Smooth muscle cell (in vitro differentiated cells): ENCODE data around the gene TBC1D22A. TPM values are rescaled to one million over a fixed set of nuclear protein-coding genes. Genes with fewer than 3 reads are reported as not detected.

Source experiments
- DNase-seq: peaks from one replicate; lab custom pipeline; 2025; ENCODE audit not compliant: unreplicated experiment; lab: John Stamatoyannopoulos, UW
- H2AFZ ChIP-seq: fragments of 200-600 bp; sonication (generic); 2 replicates; pipeline ENCODE4 v1.6.0; 2016; ENCODE audit warnings: antibody characterized with exemption, low read depth, mild to moderate bottlenecking
- H3F3A ChIP-seq: fragments of 200-600 bp; sonication (generic); 2 replicates; pipeline ENCODE4 v1.6.0; 2017; ENCODE audit warnings: antibody characterized with exemption, low read depth
- H3K27ac ChIP-seq: fragments of 200-600 bp; sonication (generic); 2 replicates; pipeline ENCODE4 v1.5.1; 2016; ENCODE audit warnings: low read depth, mild to moderate bottlenecking
- H3K27me3 ChIP-seq: fragments of 200-600 bp; sonication (generic); 2 replicates; pipeline ENCODE4 v1.6.1; 2016; ENCODE audit warnings: low read depth, mild to moderate bottlenecking
- H3K36me3 ChIP-seq: fragments of 200-600 bp; sonication (generic); 2 replicates; pipeline ENCODE4 v1.5.1; 2016; ENCODE audit warnings: low read depth
- H3K4me1 ChIP-seq: fragments of 200-600 bp; sonication (generic); 2 replicates; pipeline ENCODE4 v1.5.1; 2016; ENCODE audit warnings: low read depth
- H3K4me2 ChIP-seq: fragments of 200-600 bp; sonication (generic); 2 replicates; pipeline ENCODE4 v1.6.0; 2016; ENCODE audit warnings: mild to moderate bottlenecking
- H3K4me3 ChIP-seq: fragments of 200-600 bp; sonication (generic); 2 replicates; pipeline ENCODE4 v1.5.1; 2016; ENCODE audit warnings: mild to moderate bottlenecking
- H3K79me2 ChIP-seq: fragments of 200-600 bp; sonication (generic); 2 replicates; pipeline ENCODE4 v1.6.0; 2016; ENCODE audit warnings: low read depth, mild to moderate bottlenecking
- H3K9ac ChIP-seq: fragments of 200-600 bp; sonication (generic); 2 replicates; pipeline ENCODE4 v1.6.0; 2016; ENCODE audit warnings: low read depth
- H3K9me3 ChIP-seq: fragments of 200-600 bp; sonication (generic); replicated peaks from 2 replicates; pipeline ENCODE4 v1.5.1; 2016; ENCODE audit warnings: low read depth
- H4K20me1 ChIP-seq: fragments of 200-600 bp; sonication (generic); 2 replicates; pipeline ENCODE4 v1.6.0; 2016; ENCODE audit warnings: low read depth
- WGBS: methylation state at CpG from one replicate; pipeline ENCODE4 v1.1.7; 2016; ENCODE audit warnings: low lambda C conversion rate; 5-methylcytosine and 5-hydroxymethylcytosine counted together
- polyA plus RNA-seq: library from polyadenylated mRNA; unstranded; fragments of >200 nt; fragmentation: Nextera tagmentation; extraction: Ambion mirVana; gene quantifications from 2 replicates; pipeline ENCODE4 v1.2.1, GENCODE V29; 2016
- total RNA-seq: library from RNA; depleted of rRNA; stranded (reverse); fragments of >200 nt; gene quantifications from 2 replicates; pipeline ENCODE4 v1.2.3, GENCODE V29; 2014
- TF ChIP-seq, protein P1 (sequence below): fragments of 200-600 bp; sonication (generic); IDR thresholded peaks from 2 replicates; pipeline ENCODE4 v1.5.1; 2017; ENCODE audit warnings: borderline replicate concordance, mild to moderate bottlenecking, antibody characterized with exemption; ENCODE audit not compliant: insufficient read depth, poor library complexity, severe bottlenecking

Gene TBC1D22A
- total and polyA plus RNA-seq, 2 experiments from 2014 or later: 12.5 to 14.4 TPM

- no peak for DNase-seq
- TF ChIP-seq, protein P1, sequence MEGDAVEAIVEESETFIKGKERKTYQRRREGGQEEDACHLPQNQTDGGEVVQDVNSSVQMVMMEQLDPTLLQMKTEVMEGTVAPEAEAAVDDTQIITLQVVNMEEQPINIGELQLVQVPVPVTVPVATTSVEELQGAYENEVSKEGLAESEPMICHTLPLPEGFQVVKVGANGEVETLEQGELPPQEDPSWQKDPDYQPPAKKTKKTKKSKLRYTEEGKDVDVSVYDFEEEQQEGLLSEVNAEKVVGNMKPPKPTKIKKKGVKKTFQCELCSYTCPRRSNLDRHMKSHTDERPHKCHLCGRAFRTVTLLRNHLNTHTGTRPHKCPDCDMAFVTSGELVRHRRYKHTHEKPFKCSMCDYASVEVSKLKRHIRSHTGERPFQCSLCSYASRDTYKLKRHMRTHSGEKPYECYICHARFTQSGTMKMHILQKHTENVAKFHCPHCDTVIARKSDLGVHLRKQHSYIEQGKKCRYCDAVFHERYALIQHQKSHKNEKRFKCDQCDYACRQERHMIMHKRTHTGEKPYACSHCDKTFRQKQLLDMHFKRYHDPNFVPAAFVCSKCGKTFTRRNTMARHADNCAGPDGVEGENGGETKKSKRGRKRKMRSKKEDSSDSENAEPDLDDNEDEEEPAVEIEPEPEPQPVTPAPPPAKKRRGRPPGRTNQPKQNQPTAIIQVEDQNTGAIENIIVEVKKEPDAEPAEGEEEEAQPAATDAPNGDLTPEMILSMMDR: no peak
- no peaks in the 10 kb centered on the region for H4K20me1 ChIP-seq
- H2AFZ ChIP-seq: no peak overlapping the region
- no peaks in the 10 kb centered on the region for H3K27me3 ChIP-seq
- no peak overlapping the region for H3K4me2 ChIP-seq
- H3K27ac ChIP-seq: no peak overlapping the region
- H3F3A ChIP-seq: peaks cover 5% of the 10 kb centered on the region
- peaks cover 12% of the 10 kb centered on the region for H3K36me3 ChIP-seq
- H3K4me3 ChIP-seq: no peak overlapping the region
- H3K9ac ChIP-seq: no peak overlapping the region
- no peaks in the 10 kb centered on the region for H3K4me1 ChIP-seq
- peaks cover 11% of the 10 kb centered on the region for H3K9me3 ChIP-seq
- H3K79me2 ChIP-seq: no peaks in the 10 kb centered on the region
- WGBS: 93% methylated on average over 5 of the region's 5 CpGs
These were observed 106.9 kb downstream of the TBC1D22A start for GRCh38 chr22:46869329-46869728.

- Histone ChIP-seq H3K4me3 (no peak overlapping the region), H3K79me2 (no peaks in the 10 kb centered on the region), H3F3A (peaks cover 5% of the 10 kb centered on the region), H3K27me3 (no peaks in the 10 kb centered on the region), H3K4me1 (no peaks in the 10 kb centered on the region), H3K9ac (no peak overlapping the region), H3K36me3 (peaks cover 12% of the 10 kb centered on the region), H3K27ac (no peak overlapping the region), H3K4me2 (no peak overlapping the region), H4K20me1 (no peaks in the 10 kb centered on the region), H3K9me3 (peaks cover 11% of the 10 kb centered on the region), H2AFZ (no peak overlapping the region)
- no peak for DNase-seq
- TF ChIP-seq, protein P1: no peak
- 97% methylated on average over 1 of the region's 1 CpG for WGBS
These were observed 107.5 kb downstream of the TBC1D22A start for GRCh38 chr22:46869831-46870441.

DNA sequence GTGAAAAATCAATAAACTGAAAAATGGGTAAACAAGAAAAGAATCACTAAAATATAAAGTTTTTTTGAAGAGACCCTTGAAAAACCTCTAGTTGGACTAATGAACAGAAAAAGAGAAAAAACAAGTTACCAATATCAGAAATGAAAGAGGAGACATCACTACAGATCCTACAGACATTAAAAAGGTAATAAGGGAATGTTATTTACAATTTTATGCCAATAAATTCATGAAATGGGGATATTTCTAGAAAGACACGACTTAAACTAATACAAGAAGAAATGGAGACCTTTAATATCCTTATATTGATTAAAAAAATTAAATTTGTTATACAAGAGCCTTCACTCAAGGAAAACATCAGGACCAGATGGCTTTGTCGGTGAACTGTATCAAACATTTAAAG, 109.4 kb downstream of the TBC1D22A start:
- no peak for DNase-seq
- Histone ChIP-seq H3K9me3 (peaks cover 11% of the 10 kb centered on the region), H3K36me3 (peaks cover 12% of the 10 kb centered on the region), H3K4me2 (no peak overlapping the region), H3K9ac (no peak overlapping the region), H3F3A (no peaks in the 10 kb centered on the region), H3K4me3 (no peak overlapping the region), H3K79me2 (no peaks in the 10 kb centered on the region), H4K20me1 (peaks cover 8% of the 10 kb centered on the region), H3K4me1 (no peaks in the 10 kb centered on the region), H3K27me3 (no peaks in the 10 kb centered on the region), H3K27ac (no peak overlapping the region), H2AFZ (no peak overlapping the region)
- TF ChIP-seq, protein P1: no peak
- 98% methylated on average over 2 of the region's 2 CpGs for WGBS

DNA sequence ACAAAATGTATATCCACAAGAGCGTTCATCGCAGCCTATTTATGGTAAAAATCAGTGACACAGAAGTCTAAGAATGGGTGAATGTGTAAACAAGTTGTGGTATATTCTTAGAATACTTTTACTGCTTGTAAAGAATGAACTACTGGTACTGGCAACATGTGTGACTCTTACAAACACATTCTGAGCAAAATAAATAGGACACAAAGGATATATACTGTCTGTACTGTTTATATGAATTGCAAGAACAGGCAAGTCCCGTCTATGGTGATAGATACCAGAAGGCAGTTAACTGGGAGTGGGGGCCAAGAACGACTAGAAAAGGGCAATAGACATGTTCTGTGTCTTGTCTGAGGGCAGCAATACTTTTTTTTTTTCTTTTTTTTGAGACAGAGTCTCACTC, 112.6 kb downstream of the TBC1D22A start:
- WGBS: 53% methylated on average over 4 of the region's 4 CpGs
- Histone ChIP-seq H3K36me3 (peaks cover 12% of the 10 kb centered on the region), H3K27me3 (no peaks in the 10 kb centered on the region), H3K27ac (no peak overlapping the region), H3F3A (no peaks in the 10 kb centered on the region), H4K20me1 (peaks cover 30% of the 10 kb centered on the region), H3K79me2 (no peaks in the 10 kb centered on the region), H3K4me2 (no peak overlapping the region), H3K9ac (no peak overlapping the region), H3K4me3 (no peak overlapping the region), H3K4me1 (no peaks in the 10 kb centered on the region), H2AFZ (no peak overlapping the region), H3K9me3 (peaks cover 11% of the 10 kb centered on the region)
- TF ChIP-seq, protein P1: no peak
- DNase-seq: no peak
